K562 (cell line): Measurements from ENCODE around the gene MPZL1. TPM values are rescaled to one million over a fixed set of nuclear protein-coding genes. Genes with fewer than 3 reads are reported as not detected.

Source experiments
- ATAC-seq: fragments of 200-7000 bp; cut with Tn5 transposase; 3 replicates; pipeline ENCODE4 v1.9.1; 2020; ENCODE audit warnings: moderate library complexity
- BruUV-seq: library from RNA; stranded (reverse); fragments of 400-500 nt; replicated peaks from 2 replicates; lab custom pipeline; 2021; lab: Mats Ljungman, UMichigan
- CTCF ChIA-PET: fragments of 300-600 bp; formaldehyde crosslinking; extraction: SDS; loops from one replicate; lab custom pipeline; 2021; ENCODE audit warnings: low intra/inter-chr PET ratio; lab: Yijun Ruan, JAX
- POLR2A ChIA-PET: fragments of 300-600, 350-650 bp; sonication (Branson Sonifier 250); formaldehyde crosslinking; extraction: SDS; loops from one replicate; lab custom pipeline; 2021; ENCODE audit warnings: antibody characterized with exemption, inconsistent platforms; lab: Yijun Ruan, JAX
- DNase-seq, 4 experiments: peaks; one replicate each; pipeline versions ENCODE4 v3.0.0 to v3.0.0-alpha.2; 2011 to 2018; ENCODE audit warnings: low spot score in 3 of 4, mixed read lengths in 3 of 4; ENCODE audit errors: extremely low read depth in 1 of 4
- FAIRE-seq: peaks from 2 replicates; lab custom pipeline; 2011; peaks lifted over from hg19 to GRCh38; lab: Jason Lieb, UNC
- H2AFZ ChIP-seq: 2 replicates; pipeline ENCODE4 v1.6.0; 2011; ENCODE audit warnings: low read depth, low read length, control low read depth, inconsistent platforms
- H3K27ac ChIP-seq: fragments of 200-600 bp; 3 replicates; pipeline ENCODE4 v1.8.0; 2011; ENCODE audit warnings: low read depth, mild to moderate bottlenecking, control low read depth, inconsistent platforms, low read length, moderate library complexity, mixed read lengths; ENCODE audit errors: extremely low read depth
- H3K27me3 ChIP-seq, 2 experiments: fragments of 300-600 bp in 1 of 2; 2 replicates in 1 of 2; 3 replicates in 1 of 2; pipeline versions ENCODE4 v1.6.0 to v1.8.0; 2011; ENCODE audit warnings: inconsistent platforms in 2 of 2, low read length in 2 of 2, mild to moderate bottlenecking in 1 of 2, mixed read lengths in 1 of 2, moderate library complexity in 1 of 2; ENCODE audit not compliant: control insufficient read depth in 2 of 2, insufficient read depth in 2 of 2
- H3K36me3 ChIP-seq: fragments of 300-600 bp; 3 replicates; pipeline ENCODE4 v1.8.0; 2011; ENCODE audit warnings: mild to moderate bottlenecking, low read length, inconsistent platforms; ENCODE audit not compliant: control insufficient read depth, insufficient read depth
- H3K4me1 ChIP-seq, 2 experiments: fragments of 200-600 bp in 1 of 2; replicated peaks in 1 of 2; 2 replicates in 1 of 2; 3 replicates in 1 of 2; pipeline versions ENCODE4 v1.5.1 to v1.8.0; 2011; ENCODE audit warnings: inconsistent platforms in 2 of 2, low read length in 2 of 2, mild to moderate bottlenecking in 1 of 2, mixed read lengths in 1 of 2, moderate library complexity in 1 of 2; ENCODE audit not compliant: control insufficient read depth in 2 of 2, insufficient read depth in 2 of 2
- H3K4me2 ChIP-seq: 2 replicates; pipeline ENCODE4 v1.6.1; 2011; ENCODE audit warnings: low read length, control low read depth, inconsistent platforms, mixed read lengths; ENCODE audit not compliant: insufficient read depth
- H3K4me3 ChIP-seq: fragments of 200-600 bp; sonication (generic), shearing (Covaris generic); 2 replicates; pipeline ENCODE4 v1.5.1; 2016; ENCODE audit warnings: control low read depth, inconsistent platforms
- H3K79me2 ChIP-seq: fragments of 200-600 bp; 3 replicates; pipeline ENCODE4 v1.8.0; 2011; ENCODE audit warnings: low read length, inconsistent platforms; ENCODE audit not compliant: control insufficient read depth, insufficient read depth
- H3K9ac ChIP-seq, 2 experiments: 2 replicates each; pipeline versions ENCODE4 v1.6.0 to v1.6.1; 2011; ENCODE audit warnings: low read depth in 2 of 2, low read length in 2 of 2, control low read depth in 1 of 2, inconsistent platforms in 1 of 2, mild to moderate bottlenecking in 1 of 2, mixed read lengths in 1 of 2; ENCODE audit not compliant: insufficient read depth in 1 of 2
- H3K9me1 ChIP-seq: one replicate; pipeline ENCODE4 v1.6.0; 2011; ENCODE audit warnings: inconsistent platforms, mild to moderate bottlenecking, low read length, moderate library complexity; ENCODE audit not compliant: control insufficient read depth, insufficient read depth
- H3K9me3 ChIP-seq: replicated peaks from 2 replicates; pipeline ENCODE4 v1.5.1; 2011; ENCODE audit warnings: low read depth, low read length, inconsistent platforms; ENCODE audit not compliant: control insufficient read depth, insufficient read depth
- H4K20me1 ChIP-seq: replicated peaks from 2 replicates; pipeline ENCODE4 v1.6.1; 2011; ENCODE audit warnings: low read length, inconsistent platforms, mixed read lengths; ENCODE audit not compliant: control insufficient read depth, insufficient read depth
- CBX1 ChIP-seq: sonication (generic); IDR thresholded peaks from 2 replicates; pipeline ENCODE4 v1.6.1; 2016; ENCODE audit warnings: antibody characterized with exemption, low read depth, mild to moderate bottlenecking
- DEAF1 ChIP-seq: fragments of 450-650 bp; formaldehyde crosslinking; IDR thresholded peaks from 2 replicates; pipeline ENCODE4 v1.4.0; 2020; ENCODE audit warnings: mild to moderate bottlenecking, moderate library complexity
- GTF2E2 ChIP-seq: fragments of 200-800 bp; sonication (Bioruptor generic); IDR thresholded peaks from 2 replicates; pipeline ENCODE4 v1.6.1; 2016; ENCODE audit warnings: missing genetic modification characterization, missing compliant biosample characterization
- HNRNPUL1 ChIP-seq: fragments of 200-400 bp; formaldehyde crosslinking; IDR thresholded peaks from 2 replicates; pipeline ENCODE4 v1.6.1; 2017; ENCODE audit warnings: low read length
- KDM1A ChIP-seq, 2 experiments: fragments of 450-650 bp; IDR thresholded peaks; 2 replicates each; pipeline ENCODE4 v1.6.1; 2016; ENCODE audit warnings: mild to moderate bottlenecking in 2 of 2
- PHF8 ChIP-seq: fragments of 200-600 bp; sonication (generic); IDR thresholded peaks from 2 replicates; pipeline ENCODE4 v1.6.1; 2012; ENCODE audit warnings: mixed run types, mild to moderate bottlenecking, inconsistent platforms, low read length, moderate library complexity, borderline replicate concordance
- TBL1XR1 ChIP-seq, 2 experiments: IDR thresholded peaks; 2 replicates each; pipeline ENCODE4 v1.6.1; 2012; ENCODE audit warnings: improper control_type of control experiment in 2 of 2, low read length in 2 of 2, mild to moderate bottlenecking in 1 of 2
- TEAD4 ChIP-seq, 2 experiments: sonication (generic) in 1 of 2; formaldehyde crosslinking in 1 of 2; IDR thresholded peaks; 2 replicates each; pipeline versions ENCODE4 v1.6.1 to v1.8.0; 2012 to 2022; ENCODE audit warnings: borderline replicate concordance in 1 of 2, inconsistent platforms in 1 of 2, low read length in 1 of 2, mild to moderate bottlenecking in 1 of 2, missing genetic modification reagents in 1 of 2
- ZNF134 ChIP-seq: fragments of 250-450 bp; sonication (Bioruptor Pico); conservative IDR thresholded peaks from 2 replicates; pipeline ENCODE4 v1.4.0; 2020
- ZNF282 ChIP-seq: sonication (generic); formaldehyde crosslinking; IDR thresholded peaks from 2 replicates; pipeline ENCODE4 v1.8.1; 2023; ENCODE audit warnings: missing genetic modification reagents
- WGBS: fragments of 100-300 bp; shearing (Covaris generic); methylation state at CpG from one replicate; pipeline ENCODE4 v1.1.6; 2016; ENCODE audit warnings: low coverage, mixed read lengths; ENCODE audit not compliant: insufficient coverage; ENCODE audit errors: missing lambda C conversion rate; 5-methylcytosine and 5-hydroxymethylcytosine counted together
- in situ Hi-C: fragments of 300-500 bp; cut with MboI; formaldehyde crosslinking; loops from 4 replicates; pipeline ENCODE4 v1.15.0; 2018; ENCODE audit warnings: inconsistent platforms, mixed read lengths
- intact Hi-C: fragments of 100-400 bp; cut with micrococcal nuclease; formaldehyde crosslinking; loops from 2 replicates; pipeline ENCODE4 v1.14.2; 2022
- polyA plus RNA-seq, 8 experiments: library from polyadenylated mRNA; depleted of rRNA in 4 of 8; stranded (reverse) in 5 of 8; unstranded in 3 of 8; fragments of >200 nt; fragmentation: Nextera tagmentation in 2 of 8; fragmentation: Illumina TruSeq in 1 of 8; extraction: Ambion mirVana in 2 of 8; extraction: Trizol in 1 of 8; gene quantifications; 2 replicates each; pipeline versions ENCODE4 v1.2.1 to v1.2.3, GENCODE V29; 2011 to 2014; ENCODE audit warnings: inconsistent platforms in 1 of 8, missing spikeins in 1 of 8
- total RNA-seq, 7 experiments: library from RNA; depleted of rRNA in 6 of 7; stranded (reverse); fragments of >200 nt in 6 of 7; fragmentation: Illumina TruSeq in 2 of 7; extraction: Trizol in 2 of 7; gene quantifications; 2 replicates each; pipeline versions ENCODE4 v1.2.1 to v1.2.3, GENCODE V29; 2011 to 2021; ENCODE audit warnings: low replicate concordance in 1 of 7
- TF ChIP-seq, protein P1 (sequence below): sonication (generic); formaldehyde crosslinking; IDR thresholded peaks from 2 replicates; pipeline ENCODE4 v1.8.1; 2023; ENCODE audit warnings: missing genetic modification reagents, mild to moderate bottlenecking, borderline replicate concordance
- TF ChIP-seq, protein P2 (sequence below), 2 experiments: fragments of 450-650 bp in 1 of 2; IDR thresholded peaks; 2 replicates each; pipeline ENCODE4 v1.6.1; 2011 to 2017; ENCODE audit warnings: low read depth in 2 of 2, antibody characterized with exemption in 1 of 2, borderline replicate concordance in 1 of 2, low read length in 1 of 2, mild to moderate bottlenecking in 1 of 2, mixed read lengths in 1 of 2; ENCODE audit not compliant: control insufficient read depth in 1 of 2

MPZL1 gene
- total and polyA plus RNA-seq, 9 of the 15 experiments (the other 6 are each of a cell fraction or from before 2014, with no cell fraction given): 14.5 to 153 (median 66.5) TPM

DNA sequence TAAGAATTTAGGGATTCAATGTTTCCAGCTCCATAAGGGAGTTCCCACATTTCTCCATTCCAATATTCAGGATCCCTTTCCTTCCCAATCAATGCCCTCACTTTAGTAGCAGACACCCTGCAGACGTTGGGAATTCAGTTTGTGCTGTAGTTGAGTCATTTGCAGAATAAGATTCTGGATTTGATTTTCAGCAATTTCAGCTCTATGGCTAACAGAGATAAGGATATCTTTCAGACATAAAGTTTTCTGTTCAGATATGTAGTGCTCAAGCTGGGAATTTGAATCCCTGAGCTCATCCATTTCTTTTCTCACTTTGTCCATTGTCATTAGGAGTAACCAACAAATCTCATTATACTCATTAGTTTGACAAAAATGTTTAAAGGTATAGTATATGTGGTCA is 13.1 kb downstream of the MPZL1 start:
- Histone ChIP-seq H3K9me3 (peaks cover 2% of the 10 kb centered on the region; the same call in 1 of the 2 replicates), H2AFZ (no peak overlapping the region), H3K36me3 (peaks cover 29% of the 10 kb centered on the region; the same call in 2 of the 3 replicates), H3K4me2 (no peak overlapping the region), H3K79me2 (peaks cover 64% of the 10 kb centered on the region), H3K9ac (no peak overlapping the region), H3K4me1 (peaks cover 0 to 25% of the 10 kb centered on the region in 2 experiments; a peak in 3 of 5 replicates), H3K27me3 (no peaks in the 10 kb centered on the region), H3K9me1 (no peaks in the 10 kb centered on the region), H4K20me1 (no peaks in the 10 kb centered on the region), H3K4me3 (no peak overlapping the region), H3K27ac (no peak overlapping the region)
- CTCF ChIA-PET: no interaction called here
- no peak for DNase-seq
- intact Hi-C loops: no loop called here
- in situ Hi-C loops: no loop called here
- POLR2A ChIA-PET: interaction anchor here (0.7 to 1.2 kb wide), 3 partner anchors 12 to 19 kb away, joined by 3 to 6 read pairs (median 3); partner anchors contain the start of gene MPZL1
- ATAC-seq: no peak
- FAIRE-seq: no peak
- 9% methylated on average over 1 of the region's 1 CpG for WGBS
- BruUV-seq: no TSS peak
- TF ChIP-seq TBL1XR1 (IDR thresholded peaks at IDR 0.05; ENCODE audit: low read length in 2 of 2): no peak
- TF ChIP-seq CBX1: no peak
- no peak for TF ChIP-seq GTF2E2 (tag)
- no peak for TF ChIP-seq ZNF282 (CRISPR knock-in tag)
- TF ChIP-seq HNRNPUL1: no peak
- no peak for TF ChIP-seq DEAF1 (CRISPR knock-in tag)
- TF ChIP-seq, protein P1, sequence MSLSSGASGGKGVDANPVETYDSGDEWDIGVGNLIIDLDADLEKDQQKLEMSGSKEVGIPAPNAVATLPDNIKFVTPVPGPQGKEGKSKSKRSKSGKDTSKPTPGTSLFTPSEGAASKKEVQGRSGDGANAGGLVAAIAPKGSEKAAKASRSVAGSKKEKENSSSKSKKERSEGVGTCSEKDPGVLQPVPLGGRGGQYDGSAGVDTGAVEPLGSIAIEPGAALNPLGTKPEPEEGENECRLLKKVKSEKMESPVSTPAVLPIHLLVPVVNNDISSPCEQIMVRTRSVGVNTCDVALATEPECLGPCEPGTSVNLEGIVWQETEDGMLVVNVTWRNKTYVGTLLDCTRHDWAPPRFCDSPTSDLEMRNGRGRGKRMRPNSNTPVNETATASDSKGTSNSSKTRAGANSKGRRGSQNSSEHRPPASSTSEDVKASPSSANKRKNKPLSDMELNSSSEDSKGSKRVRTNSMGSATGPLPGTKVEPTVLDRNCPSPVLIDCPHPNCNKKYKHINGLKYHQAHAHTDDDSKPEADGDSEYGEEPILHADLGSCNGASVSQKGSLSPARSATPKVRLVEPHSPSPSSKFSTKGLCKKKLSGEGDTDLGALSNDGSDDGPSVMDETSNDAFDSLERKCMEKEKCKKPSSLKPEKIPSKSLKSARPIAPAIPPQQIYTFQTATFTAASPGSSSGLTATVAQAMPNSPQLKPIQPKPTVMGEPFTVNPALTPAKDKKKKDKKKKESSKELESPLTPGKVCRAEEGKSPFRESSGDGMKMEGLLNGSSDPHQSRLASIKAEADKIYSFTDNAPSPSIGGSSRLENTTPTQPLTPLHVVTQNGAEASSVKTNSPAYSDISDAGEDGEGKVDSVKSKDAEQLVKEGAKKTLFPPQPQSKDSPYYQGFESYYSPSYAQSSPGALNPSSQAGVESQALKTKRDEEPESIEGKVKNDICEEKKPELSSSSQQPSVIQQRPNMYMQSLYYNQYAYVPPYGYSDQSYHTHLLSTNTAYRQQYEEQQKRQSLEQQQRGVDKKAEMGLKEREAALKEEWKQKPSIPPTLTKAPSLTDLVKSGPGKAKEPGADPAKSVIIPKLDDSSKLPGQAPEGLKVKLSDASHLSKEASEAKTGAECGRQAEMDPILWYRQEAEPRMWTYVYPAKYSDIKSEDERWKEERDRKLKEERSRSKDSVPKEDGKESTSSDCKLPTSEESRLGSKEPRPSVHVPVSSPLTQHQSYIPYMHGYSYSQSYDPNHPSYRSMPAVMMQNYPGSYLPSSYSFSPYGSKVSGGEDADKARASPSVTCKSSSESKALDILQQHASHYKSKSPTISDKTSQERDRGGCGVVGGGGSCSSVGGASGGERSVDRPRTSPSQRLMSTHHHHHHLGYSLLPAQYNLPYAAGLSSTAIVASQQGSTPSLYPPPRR: no peak
- TF ChIP-seq, protein P2, sequence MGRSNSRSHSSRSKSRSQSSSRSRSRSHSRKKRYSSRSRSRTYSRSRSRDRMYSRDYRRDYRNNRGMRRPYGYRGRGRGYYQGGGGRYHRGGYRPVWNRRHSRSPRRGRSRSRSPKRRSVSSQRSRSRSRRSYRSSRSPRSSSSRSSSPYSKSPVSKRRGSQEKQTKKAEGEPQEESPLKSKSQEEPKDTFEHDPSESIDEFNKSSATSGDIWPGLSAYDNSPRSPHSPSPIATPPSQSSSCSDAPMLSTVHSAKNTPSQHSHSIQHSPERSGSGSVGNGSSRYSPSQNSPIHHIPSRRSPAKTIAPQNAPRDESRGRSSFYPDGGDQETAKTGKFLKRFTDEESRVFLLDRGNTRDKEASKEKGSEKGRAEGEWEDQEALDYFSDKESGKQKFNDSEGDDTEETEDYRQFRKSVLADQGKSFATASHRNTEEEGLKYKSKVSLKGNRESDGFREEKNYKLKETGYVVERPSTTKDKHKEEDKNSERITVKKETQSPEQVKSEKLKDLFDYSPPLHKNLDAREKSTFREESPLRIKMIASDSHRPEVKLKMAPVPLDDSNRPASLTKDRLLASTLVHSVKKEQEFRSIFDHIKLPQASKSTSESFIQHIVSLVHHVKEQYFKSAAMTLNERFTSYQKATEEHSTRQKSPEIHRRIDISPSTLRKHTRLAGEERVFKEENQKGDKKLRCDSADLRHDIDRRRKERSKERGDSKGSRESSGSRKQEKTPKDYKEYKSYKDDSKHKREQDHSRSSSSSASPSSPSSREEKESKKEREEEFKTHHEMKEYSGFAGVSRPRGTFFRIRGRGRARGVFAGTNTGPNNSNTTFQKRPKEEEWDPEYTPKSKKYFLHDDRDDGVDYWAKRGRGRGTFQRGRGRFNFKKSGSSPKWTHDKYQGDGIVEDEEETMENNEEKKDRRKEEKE (IDR thresholded peaks at IDR 0.05; ENCODE audit: borderline replicate concordance in 1 of 2, control insufficient read depth in 1 of 2, low read depth in 2 of 2, low read length in 1 of 2): no peak
- TF ChIP-seq ZNF134 (CRISPR knock-in tag): no peak
- no peak for TF ChIP-seq PHF8
- peak in 1 of 2 experiments; percentile 73; a peak in 2 of 4 replicates for TF ChIP-seq KDM1A (IDR thresholded peaks at IDR 0.05)
- peak; percentile 29; the same call in 1 of the 2 replicates for TF ChIP-seq TEAD4 (IDR thresholded peaks at IDR 0.05; ENCODE audit: low read length)
- no peak for TF ChIP-seq TEAD4 (CRISPR knock-in tag; IDR thresholded peaks at IDR 0.05; ENCODE audit: borderline replicate concordance)
